Measurements from ENCODE around the gene TIPRL.
A peak's percentile ranks its signal among the peaks of the same experiment; 100 is the strongest.

Gene TIPRL

DNA sequence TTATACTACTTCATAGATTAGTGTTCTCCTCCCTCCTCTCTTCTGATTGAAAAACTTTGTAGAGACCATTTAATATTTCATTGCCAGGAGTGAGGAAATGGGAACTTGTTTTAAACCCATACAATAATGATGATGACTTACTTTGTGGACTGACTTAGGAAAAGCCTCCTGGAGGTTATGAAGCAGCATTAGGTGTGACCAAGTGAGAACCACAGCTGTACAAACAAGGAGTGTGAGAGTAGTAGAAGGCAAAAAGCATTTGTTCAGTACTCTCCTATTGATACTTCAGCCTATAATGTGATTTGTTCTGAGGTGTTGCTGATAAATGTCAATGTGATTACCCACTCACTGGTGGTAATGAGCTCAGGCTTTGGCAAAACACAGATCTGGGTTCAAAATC lies 8.4 kb downstream of the TIPRL start:
- Histone ChIP-seq H3K4me3 (ENCODE audit: low read depth in 1 of 2, low read length in 1 of 2) (no peak overlapping the region), H3K27ac (no peak overlapping the region), H3K36me3 (peaks cover 59% of the 10 kb centered on the region), H3K4me1 (ENCODE audit: control insufficient read depth in 1 of 2, insufficient read depth in 1 of 2, low read depth in 1 of 2, low read length in 1 of 2) (no peaks in the 10 kb centered on the region), H3K27me3 (no peaks in the 10 kb centered on the region), H3K9me3 (no peaks in the 10 kb centered on the region)
- TF ChIP-seq, protein P1, sequence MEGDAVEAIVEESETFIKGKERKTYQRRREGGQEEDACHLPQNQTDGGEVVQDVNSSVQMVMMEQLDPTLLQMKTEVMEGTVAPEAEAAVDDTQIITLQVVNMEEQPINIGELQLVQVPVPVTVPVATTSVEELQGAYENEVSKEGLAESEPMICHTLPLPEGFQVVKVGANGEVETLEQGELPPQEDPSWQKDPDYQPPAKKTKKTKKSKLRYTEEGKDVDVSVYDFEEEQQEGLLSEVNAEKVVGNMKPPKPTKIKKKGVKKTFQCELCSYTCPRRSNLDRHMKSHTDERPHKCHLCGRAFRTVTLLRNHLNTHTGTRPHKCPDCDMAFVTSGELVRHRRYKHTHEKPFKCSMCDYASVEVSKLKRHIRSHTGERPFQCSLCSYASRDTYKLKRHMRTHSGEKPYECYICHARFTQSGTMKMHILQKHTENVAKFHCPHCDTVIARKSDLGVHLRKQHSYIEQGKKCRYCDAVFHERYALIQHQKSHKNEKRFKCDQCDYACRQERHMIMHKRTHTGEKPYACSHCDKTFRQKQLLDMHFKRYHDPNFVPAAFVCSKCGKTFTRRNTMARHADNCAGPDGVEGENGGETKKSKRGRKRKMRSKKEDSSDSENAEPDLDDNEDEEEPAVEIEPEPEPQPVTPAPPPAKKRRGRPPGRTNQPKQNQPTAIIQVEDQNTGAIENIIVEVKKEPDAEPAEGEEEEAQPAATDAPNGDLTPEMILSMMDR (IDR thresholded peaks at IDR 0.05): no peak

- Histone ChIP-seq H3K4me3 (ENCODE audit: low read depth in 1 of 2, low read length in 1 of 2) (no peak overlapping the region), H3K27ac (no peak overlapping the region), H3K27me3 (no peaks in the 10 kb centered on the region), H3K36me3 (peaks cover 61% of the 10 kb centered on the region), H3K4me1 (ENCODE audit: control insufficient read depth in 1 of 2, insufficient read depth in 1 of 2, low read depth in 1 of 2, low read length in 1 of 2) (peaks cover 10 to 22% of the 10 kb centered on the region in 2 experiments), H3K9me3 (no peaks in the 10 kb centered on the region)
- TF ChIP-seq, protein P1 (IDR thresholded peaks at IDR 0.05): no peak
These were observed 11.6 kb downstream of the TIPRL start for GRCh38 chr1:168190403-168190802.

DNA sequence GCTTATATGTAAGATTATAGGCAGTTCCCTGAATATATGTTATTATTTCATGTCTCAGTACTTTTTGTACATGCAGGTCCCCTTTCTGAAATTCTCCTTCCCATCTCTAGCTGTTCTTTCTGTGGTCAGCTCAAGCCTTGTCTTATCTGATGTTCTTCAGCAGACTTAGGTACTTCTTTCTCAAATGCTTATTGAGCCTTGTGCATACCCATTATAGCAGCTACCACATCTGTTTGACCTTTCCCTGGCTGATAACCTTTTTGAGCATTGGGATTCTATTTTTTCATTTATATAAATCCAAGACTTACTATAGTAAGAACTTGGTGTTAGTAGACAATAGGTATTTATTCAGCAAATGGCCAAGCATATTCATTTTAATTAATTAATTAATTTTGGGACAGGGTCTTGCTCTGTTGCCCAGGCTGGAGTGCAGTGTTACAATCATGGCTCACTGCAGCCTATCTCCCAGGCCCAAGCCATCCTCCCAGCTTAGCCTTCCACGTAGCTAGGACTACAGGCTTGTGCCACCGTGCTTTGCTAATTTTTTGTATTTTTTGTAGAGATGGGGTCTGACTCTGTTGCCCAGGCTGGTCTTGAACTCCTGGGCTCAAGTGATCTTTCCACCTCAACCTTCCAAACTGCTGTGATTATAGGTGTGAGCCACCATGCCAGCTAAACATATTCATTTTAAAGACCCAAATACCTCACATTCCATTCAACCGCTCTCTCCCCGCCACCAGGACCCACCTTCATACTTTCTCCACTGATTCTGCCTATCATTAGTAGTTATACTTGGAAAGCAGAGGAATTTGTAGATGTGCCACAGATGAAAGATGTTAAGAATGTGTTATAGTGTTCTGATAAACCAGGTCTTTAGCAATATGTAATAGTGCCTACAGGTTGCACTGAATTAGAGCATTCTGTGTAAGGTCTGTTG lies 16.7 kb downstream of the TIPRL start:
- H3K27me3 ChIP-seq: no peaks in the 10 kb centered on the region
- no peak overlapping the region for H3K4me3 ChIP-seq (ENCODE audit: low read depth in 1 of 2, low read length in 1 of 2)
- H3K4me1 ChIP-seq (ENCODE audit: control insufficient read depth in 1 of 2, insufficient read depth in 1 of 2, low read depth in 1 of 2, low read length in 1 of 2): peaks cover 10 to 27% of the 10 kb centered on the region in 2 experiments
- TF ChIP-seq, protein P1 (IDR thresholded peaks at IDR 0.05): no peak
- peak overlapping the region; percentile 20 for H3K27ac ChIP-seq
- H3K36me3 ChIP-seq: peaks cover 60% of the 10 kb centered on the region
- no peaks in the 10 kb centered on the region for H3K9me3 ChIP-seq

DNA sequence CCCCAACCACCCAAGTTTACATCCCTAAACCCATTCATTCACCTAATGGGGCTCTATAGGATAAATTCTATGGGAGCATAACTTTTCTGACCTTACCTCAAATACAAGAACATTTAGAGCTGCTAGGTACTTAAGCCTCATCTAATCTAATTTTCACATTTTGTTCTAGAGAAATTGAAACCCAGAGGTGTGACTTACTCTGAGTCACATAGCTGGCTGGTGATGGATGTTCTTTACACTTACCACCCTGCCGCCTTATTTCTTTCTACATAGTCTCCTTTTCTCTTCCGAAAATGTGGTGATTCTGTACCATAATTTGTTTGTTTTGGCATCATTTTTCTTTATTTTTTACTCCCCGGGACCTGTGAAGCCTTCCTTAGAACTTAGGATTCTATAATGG lies 20.3 kb downstream of the TIPRL start:
- H3K4me1 ChIP-seq (ENCODE audit: control insufficient read depth in 1 of 2, insufficient read depth in 1 of 2, low read depth in 1 of 2, low read length in 1 of 2): peaks cover 14 to 29% of the 10 kb centered on the region in 2 experiments

GRCh38 chr1:168202941-168203654 lies 24.3 kb downstream of the TIPRL start:
- TF ChIP-seq, protein P1 (IDR thresholded peaks at IDR 0.05): no peak
- peaks cover 4 to 10% of the 10 kb centered on the region in 2 experiments for H3K4me1 ChIP-seq (ENCODE audit: control insufficient read depth in 1 of 2, insufficient read depth in 1 of 2, low read depth in 1 of 2, low read length in 1 of 2)
- H3K9me3 ChIP-seq: no peaks in the 10 kb centered on the region
- no peak overlapping the region for H3K4me3 ChIP-seq (ENCODE audit: low read depth in 1 of 2, low read length in 1 of 2)
- H3K27ac ChIP-seq: no peak overlapping the region
- H3K36me3 ChIP-seq: peaks cover 32% of the 10 kb centered on the region
- no peaks in the 10 kb centered on the region for H3K27me3 ChIP-seq

More for the DNA sequence above, 20.3 kb downstream of the TIPRL start:
- Histone ChIP-seq H3K27ac (no peak overlapping the region), H3K4me3 (ENCODE audit: low read depth in 1 of 2, low read length in 1 of 2) (no peak overlapping the region), H3K36me3 (peaks cover 52% of the 10 kb centered on the region), H3K27me3 (no peaks in the 10 kb centered on the region), H3K9me3 (no peaks in the 10 kb centered on the region)
- TF ChIP-seq, protein P1 (IDR thresholded peaks at IDR 0.05): no peak
